HepG2 (cell line): ENCODE data around the gene BEAN1. TPM values are rescaled to one million over a fixed set of nuclear protein-coding genes. Genes with fewer than 3 reads are reported as not detected.

Source experiments
- CREM ChIP-seq, 2 experiments: sonication (generic) in 1 of 2; formaldehyde crosslinking in 1 of 2; IDR thresholded peaks; 2 replicates each; pipeline versions ENCODE4 v1.4.0 to v1.6.1; 2016 to 2020; ENCODE audit warnings: antibody characterized with exemption in 1 of 2, mild to moderate bottlenecking in 1 of 2, missing genetic modification reagents in 1 of 2
- HCFC1 ChIP-seq: fragments of 150-350 bp; IDR thresholded peaks from 2 replicates; pipeline ENCODE4 v1.6.1; 2014; ENCODE audit warnings: low read depth, low read length
- HMGA1 ChIP-seq: sonication (generic); formaldehyde crosslinking; conservative IDR thresholded peaks from 2 replicates; pipeline ENCODE4 v1.4.0; 2020; ENCODE audit warnings: missing genetic modification reagents
- KDM6A ChIP-seq: IDR thresholded peaks from 2 replicates; pipeline ENCODE4 v1.6.1; 2016; ENCODE audit warnings: low read depth
- KLF6 ChIP-seq: IDR thresholded peaks from 2 replicates; pipeline ENCODE4 v1.8.0; 2016; ENCODE audit warnings: missing biosample characterization, missing genetic modification reagents
- NBN ChIP-seq: fragments of 450-650 bp; conservative IDR thresholded peaks from 2 replicates; pipeline ENCODE4 v1.6.1; 2017
- ZFP41 ChIP-seq: sonication (generic); formaldehyde crosslinking; IDR thresholded peaks from 2 replicates; pipeline ENCODE4 v1.4.0; 2020; ENCODE audit warnings: mild to moderate bottlenecking, missing genetic modification reagents, borderline replicate concordance
- ZNF121 ChIP-seq: sonication (generic); formaldehyde crosslinking; IDR thresholded peaks from 2 replicates; pipeline ENCODE4 v1.5.0; 2020; ENCODE audit warnings: mild to moderate bottlenecking, missing genetic modification reagents
- ZNF207 ChIP-seq: fragments of 450-650 bp; IDR thresholded peaks from 2 replicates; pipeline ENCODE4 v1.6.1; 2016; ENCODE audit warnings: antibody characterized with exemption, borderline replicate concordance
- ZNF33B ChIP-seq: sonication (generic); formaldehyde crosslinking; IDR thresholded peaks from 2 replicates; pipeline ENCODE4 v1.5.1; 2020; ENCODE audit warnings: mild to moderate bottlenecking, missing genetic modification reagents
- ZNF883 ChIP-seq: sonication (generic); formaldehyde crosslinking; IDR thresholded peaks from 2 replicates; pipeline ENCODE4 v1.5.1; 2020; ENCODE audit warnings: mild to moderate bottlenecking, missing genetic modification reagents; ENCODE audit errors: not compliant biosample characterization
- polyA plus RNA-seq, 8 experiments: library from polyadenylated mRNA; depleted of rRNA in 3 of 8; stranded (reverse) in 7 of 8; unstranded in 1 of 8; fragments of >200 nt; fragmentation: Illumina TruSeq in 4 of 8; extraction: Trizol in 4 of 8; gene quantifications; 2 replicates each; pipeline versions ENCODE4 v1.2.1 to v1.2.3, GENCODE V29; 2011 to 2016; ENCODE audit warnings: low read depth in 4 of 8, missing spikeins in 1 of 8, mixed read lengths in 1 of 8; ENCODE audit not compliant: insufficient read depth in 1 of 8
- total RNA-seq, 5 experiments: library from RNA; depleted of rRNA; stranded (reverse); fragments of >200 nt; fragmentation: Illumina TruSeq; extraction: Trizol; gene quantifications; 2 replicates each; pipeline ENCODE4 v1.2.3, GENCODE V29; 2016; ENCODE audit warnings: low read depth in 1 of 5
- TF ChIP-seq, protein P1 (sequence below), 2 experiments: sonication (generic) in 1 of 2; formaldehyde crosslinking in 1 of 2; IDR thresholded peaks; 2 replicates each; pipeline versions ENCODE4 v1.6.1 to v1.9.0; 2014 to 2022; ENCODE audit warnings: antibody characterized with exemption in 1 of 2, borderline replicate concordance in 1 of 2, inconsistent platforms in 1 of 2, low read depth in 1 of 2, missing genetic modification reagents in 1 of 2
- TF ChIP-seq, protein P2 (sequence below): sonication (generic); formaldehyde crosslinking; conservative IDR thresholded peaks from 2 replicates; pipeline ENCODE4 v1.4.0; 2020; ENCODE audit warnings: missing genetic modification reagents
- TF ChIP-seq, protein P3 (sequence below): IDR thresholded peaks from 2 replicates; pipeline ENCODE4 v1.6.1; 2016; ENCODE audit warnings: low read depth, missing genetic modification reagents, missing compliant biosample characterization

The BEAN1 gene
- total and polyA plus RNA-seq, 2 of the 13 experiments (the other 11 are each of a cell fraction or from before 2014, with no cell fraction given), result 0.53 to 1.4 TPM

DNA sequence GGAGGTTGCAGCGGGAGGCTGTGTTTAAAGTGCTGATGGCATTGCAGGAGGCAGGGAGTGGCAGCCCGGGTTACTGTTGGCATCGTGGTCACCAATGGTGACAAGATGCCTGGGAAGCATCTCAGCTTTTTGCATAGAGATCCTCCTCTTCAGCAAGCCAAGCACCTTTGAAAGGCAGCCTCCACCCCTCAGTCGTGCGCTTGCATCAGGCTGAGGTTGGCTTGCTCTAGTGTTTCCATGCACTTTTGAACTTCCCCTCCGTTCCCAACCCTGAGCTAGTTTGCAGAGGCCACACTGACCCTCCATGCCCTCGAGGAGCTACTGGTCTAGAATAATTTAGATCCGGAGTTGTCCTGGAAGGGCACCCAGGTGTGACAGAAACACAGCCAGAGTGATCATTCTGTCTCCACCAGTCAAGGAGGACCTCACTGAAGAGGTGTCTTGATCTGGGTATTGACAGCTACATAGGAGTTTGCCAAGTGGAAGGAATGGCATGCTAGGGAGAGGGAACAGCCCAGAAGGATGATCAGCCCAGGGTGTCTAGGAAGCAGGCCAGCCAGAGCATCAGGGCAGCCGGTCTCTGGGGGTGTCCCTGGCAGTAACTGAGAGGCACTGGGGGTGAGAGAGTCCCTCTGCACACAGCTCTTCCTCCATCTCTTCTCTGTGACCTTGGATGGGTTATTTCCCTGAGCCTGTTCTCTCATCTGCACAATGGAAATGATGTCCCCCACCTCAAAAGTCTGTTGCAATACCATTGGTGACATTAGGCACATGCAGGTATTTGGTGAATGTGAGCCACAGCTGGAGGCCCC lies 7.7 kb downstream of the BEAN1 start (continued):
- TF ChIP-seq, protein P1, sequence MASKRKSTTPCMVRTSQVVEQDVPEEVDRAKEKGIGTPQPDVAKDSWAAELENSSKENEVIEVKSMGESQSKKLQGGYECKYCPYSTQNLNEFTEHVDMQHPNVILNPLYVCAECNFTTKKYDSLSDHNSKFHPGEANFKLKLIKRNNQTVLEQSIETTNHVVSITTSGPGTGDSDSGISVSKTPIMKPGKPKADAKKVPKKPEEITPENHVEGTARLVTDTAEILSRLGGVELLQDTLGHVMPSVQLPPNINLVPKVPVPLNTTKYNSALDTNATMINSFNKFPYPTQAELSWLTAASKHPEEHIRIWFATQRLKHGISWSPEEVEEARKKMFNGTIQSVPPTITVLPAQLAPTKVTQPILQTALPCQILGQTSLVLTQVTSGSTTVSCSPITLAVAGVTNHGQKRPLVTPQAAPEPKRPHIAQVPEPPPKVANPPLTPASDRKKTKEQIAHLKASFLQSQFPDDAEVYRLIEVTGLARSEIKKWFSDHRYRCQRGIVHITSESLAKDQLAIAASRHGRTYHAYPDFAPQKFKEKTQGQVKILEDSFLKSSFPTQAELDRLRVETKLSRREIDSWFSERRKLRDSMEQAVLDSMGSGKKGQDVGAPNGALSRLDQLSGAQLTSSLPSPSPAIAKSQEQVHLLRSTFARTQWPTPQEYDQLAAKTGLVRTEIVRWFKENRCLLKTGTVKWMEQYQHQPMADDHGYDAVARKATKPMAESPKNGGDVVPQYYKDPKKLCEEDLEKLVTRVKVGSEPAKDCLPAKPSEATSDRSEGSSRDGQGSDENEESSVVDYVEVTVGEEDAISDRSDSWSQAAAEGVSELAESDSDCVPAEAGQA (IDR thresholded peaks at IDR 0.05; ENCODE audit: low read depth), result 0 out of 2 replicates have a peak, but pooled peaks have one; percentile 23
- TF ChIP-seq, protein P1 (CRISPR knock-in tag; IDR thresholded peaks at IDR 0.05; ENCODE audit: borderline replicate concordance), result no peak
- no peak for TF ChIP-seq ZFP41
- TF ChIP-seq NBN, result no peak
- TF ChIP-seq, protein P2, sequence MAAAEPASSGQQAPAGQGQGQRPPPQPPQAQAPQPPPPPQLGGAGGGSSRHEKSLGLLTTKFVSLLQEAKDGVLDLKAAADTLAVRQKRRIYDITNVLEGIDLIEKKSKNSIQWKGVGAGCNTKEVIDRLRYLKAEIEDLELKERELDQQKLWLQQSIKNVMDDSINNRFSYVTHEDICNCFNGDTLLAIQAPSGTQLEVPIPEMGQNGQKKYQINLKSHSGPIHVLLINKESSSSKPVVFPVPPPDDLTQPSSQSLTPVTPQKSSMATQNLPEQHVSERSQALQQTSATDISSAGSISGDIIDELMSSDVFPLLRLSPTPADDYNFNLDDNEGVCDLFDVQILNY (CRISPR knock-in tag), result no peak
- TF ChIP-seq CREM (IDR thresholded peaks at IDR 0.05), result no peak
- TF ChIP-seq CREM (CRISPR knock-in tag; IDR thresholded peaks at IDR 0.05), result no peak
- TF ChIP-seq ZNF883 (CRISPR knock-in tag), result no peak
- TF ChIP-seq, protein P3, sequence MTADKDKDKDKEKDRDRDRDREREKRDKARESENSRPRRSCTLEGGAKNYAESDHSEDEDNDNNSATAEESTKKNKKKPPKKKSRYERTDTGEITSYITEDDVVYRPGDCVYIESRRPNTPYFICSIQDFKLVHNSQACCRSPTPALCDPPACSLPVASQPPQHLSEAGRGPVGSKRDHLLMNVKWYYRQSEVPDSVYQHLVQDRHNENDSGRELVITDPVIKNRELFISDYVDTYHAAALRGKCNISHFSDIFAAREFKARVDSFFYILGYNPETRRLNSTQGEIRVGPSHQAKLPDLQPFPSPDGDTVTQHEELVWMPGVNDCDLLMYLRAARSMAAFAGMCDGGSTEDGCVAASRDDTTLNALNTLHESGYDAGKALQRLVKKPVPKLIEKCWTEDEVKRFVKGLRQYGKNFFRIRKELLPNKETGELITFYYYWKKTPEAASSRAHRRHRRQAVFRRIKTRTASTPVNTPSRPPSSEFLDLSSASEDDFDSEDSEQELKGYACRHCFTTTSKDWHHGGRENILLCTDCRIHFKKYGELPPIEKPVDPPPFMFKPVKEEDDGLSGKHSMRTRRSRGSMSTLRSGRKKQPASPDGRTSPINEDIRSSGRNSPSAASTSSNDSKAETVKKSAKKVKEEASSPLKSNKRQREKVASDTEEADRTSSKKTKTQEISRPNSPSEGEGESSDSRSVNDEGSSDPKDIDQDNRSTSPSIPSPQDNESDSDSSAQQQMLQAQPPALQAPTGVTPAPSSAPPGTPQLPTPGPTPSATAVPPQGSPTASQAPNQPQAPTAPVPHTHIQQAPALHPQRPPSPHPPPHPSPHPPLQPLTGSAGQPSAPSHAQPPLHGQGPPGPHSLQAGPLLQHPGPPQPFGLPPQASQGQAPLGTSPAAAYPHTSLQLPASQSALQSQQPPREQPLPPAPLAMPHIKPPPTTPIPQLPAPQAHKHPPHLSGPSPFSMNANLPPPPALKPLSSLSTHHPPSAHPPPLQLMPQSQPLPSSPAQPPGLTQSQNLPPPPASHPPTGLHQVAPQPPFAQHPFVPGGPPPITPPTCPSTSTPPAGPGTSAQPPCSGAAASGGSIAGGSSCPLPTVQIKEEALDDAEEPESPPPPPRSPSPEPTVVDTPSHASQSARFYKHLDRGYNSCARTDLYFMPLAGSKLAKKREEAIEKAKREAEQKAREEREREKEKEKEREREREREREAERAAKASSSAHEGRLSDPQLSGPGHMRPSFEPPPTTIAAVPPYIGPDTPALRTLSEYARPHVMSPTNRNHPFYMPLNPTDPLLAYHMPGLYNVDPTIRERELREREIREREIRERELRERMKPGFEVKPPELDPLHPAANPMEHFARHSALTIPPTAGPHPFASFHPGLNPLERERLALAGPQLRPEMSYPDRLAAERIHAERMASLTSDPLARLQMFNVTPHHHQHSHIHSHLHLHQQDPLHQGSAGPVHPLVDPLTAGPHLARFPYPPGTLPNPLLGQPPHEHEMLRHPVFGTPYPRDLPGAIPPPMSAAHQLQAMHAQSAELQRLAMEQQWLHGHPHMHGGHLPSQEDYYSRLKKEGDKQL, result no peak
- TF ChIP-seq ZNF207, result no peak
- TF ChIP-seq KLF6 (CRISPR knock-in tag), result no peak
- no peak for TF ChIP-seq ZNF33B (CRISPR knock-in tag)
- TF ChIP-seq HMGA1, result no peak
- TF ChIP-seq HCFC1, result no peak
- TF ChIP-seq KDM6A (CRISPR knock-in tag), result peak; percentile 62; the same call in 1 of the 2 replicates
- 0 out of 2 replicates have a peak, but pooled peaks have one; percentile 19 for TF ChIP-seq ZNF121
